Osteoblast (primary cell): ENCODE measurements around the gene PLSCR1. TPM values are rescaled to one million over a fixed set of nuclear protein-coding genes. Genes with fewer than 3 reads are reported as not detected.
"Not testable (repeated sequence)": the region's sequence is repeated elsewhere in the genome, so short reads cannot be mapped to it uniquely, and the experiment has no call there.

Experiments used
- DNase-seq: peaks from one replicate; pipeline ENCODE4 v3.0.0; 2011; ENCODE audit warnings: low spot score, mixed read lengths; ENCODE audit not compliant: insufficient read length; ENCODE audit errors: missing footprints
- H2AFZ ChIP-seq: 2 replicates; pipeline ENCODE4 v1.6.0; 2011; ENCODE audit warnings: mild to moderate bottlenecking, low read length
- H3K27ac ChIP-seq: 2 replicates; pipeline ENCODE4 v1.5.1; 2011; ENCODE audit warnings: mild to moderate bottlenecking, low read depth, low read length, moderate library complexity
- H3K27me3 ChIP-seq: 2 replicates; pipeline ENCODE4 v1.6.0; 2012; ENCODE audit warnings: mild to moderate bottlenecking, control low read depth, inconsistent platforms, low read length, moderate library complexity; ENCODE audit not compliant: insufficient read depth
- H3K36me3 ChIP-seq: 2 replicates; pipeline ENCODE4 v1.5.1; 2011; ENCODE audit warnings: mild to moderate bottlenecking, low read length, control low read depth, moderate library complexity; ENCODE audit not compliant: insufficient read depth
- H3K4me1 ChIP-seq: 2 replicates; pipeline ENCODE4 v1.5.1; 2011; ENCODE audit warnings: mild to moderate bottlenecking, low read length, control low read depth, moderate library complexity; ENCODE audit not compliant: insufficient read depth
- H3K4me2 ChIP-seq: 2 replicates; pipeline ENCODE4 v1.6.0; 2011; ENCODE audit warnings: mild to moderate bottlenecking, low read length; ENCODE audit not compliant: insufficient read depth
- H3K4me3 ChIP-seq: fragments of 200-600 bp; sonication (generic); 3 replicates; pipeline ENCODE4 v1.5.1; 2012; ENCODE audit warnings: mild to moderate bottlenecking, low read length, inconsistent platforms; ENCODE audit not compliant: insufficient read depth
- H3K79me2 ChIP-seq: 2 replicates; pipeline ENCODE4 v1.6.0; 2012; ENCODE audit warnings: mild to moderate bottlenecking, low read length, control low read depth, inconsistent platforms; ENCODE audit not compliant: insufficient read depth
- H3K9me3 ChIP-seq: 2 replicates; pipeline ENCODE4 v1.5.1; 2011; ENCODE audit warnings: low read depth, low read length, control low read depth
- H4K20me1 ChIP-seq: 2 replicates; pipeline ENCODE4 v1.6.0; 2012; ENCODE audit warnings: mild to moderate bottlenecking, low read length, control low read depth; ENCODE audit not compliant: insufficient read depth
- total RNA-seq: library from RNA; depleted of rRNA; stranded (reverse); fragments of >200 nt; gene quantifications from 2 replicates; pipeline ENCODE4 v1.2.3, GENCODE V29; 2012
- TF ChIP-seq, protein P1 (sequence below): IDR thresholded peaks from 2 replicates; pipeline ENCODE4 v1.5.1; 2011; ENCODE audit warnings: mild to moderate bottlenecking, low read depth, low read length, moderate library complexity; ENCODE audit errors: extremely low read depth

Gene PLSCR1
- total RNA-seq, 1 donor, result 35.1 TPM

GRCh38 chr3:146485297-146485696, 59.1 kb downstream of the PLSCR1 start:
- TF ChIP-seq, protein P1, sequence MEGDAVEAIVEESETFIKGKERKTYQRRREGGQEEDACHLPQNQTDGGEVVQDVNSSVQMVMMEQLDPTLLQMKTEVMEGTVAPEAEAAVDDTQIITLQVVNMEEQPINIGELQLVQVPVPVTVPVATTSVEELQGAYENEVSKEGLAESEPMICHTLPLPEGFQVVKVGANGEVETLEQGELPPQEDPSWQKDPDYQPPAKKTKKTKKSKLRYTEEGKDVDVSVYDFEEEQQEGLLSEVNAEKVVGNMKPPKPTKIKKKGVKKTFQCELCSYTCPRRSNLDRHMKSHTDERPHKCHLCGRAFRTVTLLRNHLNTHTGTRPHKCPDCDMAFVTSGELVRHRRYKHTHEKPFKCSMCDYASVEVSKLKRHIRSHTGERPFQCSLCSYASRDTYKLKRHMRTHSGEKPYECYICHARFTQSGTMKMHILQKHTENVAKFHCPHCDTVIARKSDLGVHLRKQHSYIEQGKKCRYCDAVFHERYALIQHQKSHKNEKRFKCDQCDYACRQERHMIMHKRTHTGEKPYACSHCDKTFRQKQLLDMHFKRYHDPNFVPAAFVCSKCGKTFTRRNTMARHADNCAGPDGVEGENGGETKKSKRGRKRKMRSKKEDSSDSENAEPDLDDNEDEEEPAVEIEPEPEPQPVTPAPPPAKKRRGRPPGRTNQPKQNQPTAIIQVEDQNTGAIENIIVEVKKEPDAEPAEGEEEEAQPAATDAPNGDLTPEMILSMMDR, result no peak
- H3K4me1 ChIP-seq, result no peaks in the 10 kb centered on the region
- H4K20me1 ChIP-seq, result no peaks in the 10 kb centered on the region
- no peak overlapping the region for H3K4me2 ChIP-seq
- no peaks in the 10 kb centered on the region for H3K9me3 ChIP-seq
- no peak overlapping the region for H3K27ac ChIP-seq
- no peaks in the 10 kb centered on the region for H3K79me2 ChIP-seq
- no peak overlapping the region for H3K4me3 ChIP-seq
- no peaks in the 10 kb centered on the region for H3K27me3 ChIP-seq
- H3K36me3 ChIP-seq, result no peaks in the 10 kb centered on the region
- no peak overlapping the region for H2AFZ ChIP-seq
- DNase-seq, result no peak

GRCh38 chr3:146476094-146476740, 68.2 kb downstream of the PLSCR1 start:
- H3K4me2 ChIP-seq, result no peak overlapping the region

DNA sequence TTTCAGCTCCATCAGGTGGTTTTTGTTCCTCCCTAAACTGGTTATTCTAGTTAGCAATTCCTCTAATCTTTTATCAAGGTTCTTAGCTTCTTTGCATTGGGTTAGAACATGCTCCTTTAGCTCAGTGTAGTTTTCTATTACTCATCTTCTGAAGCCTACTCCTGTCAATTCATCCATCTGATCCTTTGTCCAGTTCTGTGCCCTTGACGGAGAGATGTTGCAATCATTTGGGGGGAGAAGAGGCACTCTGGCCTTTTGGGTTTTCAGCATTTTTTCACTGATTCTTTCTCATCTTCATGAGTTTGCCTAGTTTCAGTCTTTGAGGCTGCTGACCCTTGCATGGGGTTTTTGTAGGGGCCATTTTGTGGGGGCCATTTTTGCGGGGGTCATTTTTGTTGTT, 69.4 kb downstream of the PLSCR1 start:
- H3K9me3 ChIP-seq, H3K79me2 ChIP-seq, DNase-seq, H3K4me1 ChIP-seq, H2AFZ ChIP-seq, H3K4me3 ChIP-seq, H4K20me1 ChIP-seq, H3K27me3 ChIP-seq, H3K4me2 ChIP-seq, H3K27ac ChIP-seq, H3K36me3 ChIP-seq: not testable (repeated sequence)

More at GRCh38 chr3:146476094-146476740, 68.2 kb downstream of the PLSCR1 start:
- TF ChIP-seq, protein P1, result no peak
- Histone ChIP-seq H2AFZ (no peak overlapping the region), H4K20me1 (no peaks in the 10 kb centered on the region), H3K9me3 (no peaks in the 10 kb centered on the region), H3K4me3 (no peak overlapping the region), H3K27me3 (no peaks in the 10 kb centered on the region), H3K79me2 (no peaks in the 10 kb centered on the region), H3K36me3 (no peaks in the 10 kb centered on the region), H3K4me1 (no peaks in the 10 kb centered on the region), H3K27ac (no peak overlapping the region)
- DNase-seq, result no peak

GRCh38 chr3:146473726-146474125, 70.7 kb downstream of the PLSCR1 start:
- no peaks in the 10 kb centered on the region for H3K27me3 ChIP-seq
- H4K20me1 ChIP-seq, result no peaks in the 10 kb centered on the region
- no peaks in the 10 kb centered on the region for H3K36me3 ChIP-seq
- peaks cover 6% of the 10 kb centered on the region for H3K4me1 ChIP-seq
- DNase-seq, result no peak
- H3K79me2 ChIP-seq, result no peaks in the 10 kb centered on the region
- no peak overlapping the region for H3K4me3 ChIP-seq
- no peak overlapping the region for H2AFZ ChIP-seq
- H3K9me3 ChIP-seq, result no peaks in the 10 kb centered on the region
- no peak overlapping the region for H3K27ac ChIP-seq
- H3K4me2 ChIP-seq, result no peak overlapping the region
- TF ChIP-seq, protein P1, result no peak
